HCT116 (cell line): ENCODE measurements around the gene CPA4. TPM values are rescaled to one million over a fixed set of nuclear protein-coding genes. Genes with fewer than 3 reads are reported as not detected.
A peak's percentile ranks its signal among the peaks of the same experiment; 100 is the strongest.

Experiments used
- ATAC-seq: fragments of 200-7000 bp; cut with Tn5 transposase; 2 replicates; pipeline ENCODE4 v1.9.1; 2020; ENCODE audit warnings: mild to moderate bottlenecking, moderate library complexity
- BruUV-seq: library from RNA; stranded (reverse); fragments of 400-500 nt; replicated peaks from 2 replicates; lab custom pipeline; 2021; lab: Mats Ljungman, UMichigan
- CTCF ChIA-PET: fragments of 300-600 bp; sonication (Branson Sonifier 250); formaldehyde crosslinking; loops from one replicate; lab custom pipeline; 2021; ENCODE audit warnings: antibody characterized with exemption; lab: Charles Lee
- POLR2A ChIA-PET: fragments of 300-600, 350-600 bp; sonication (Branson Sonifier 250); formaldehyde crosslinking; loops from one replicate; lab custom pipeline; 2021; ENCODE audit warnings: antibody characterized with exemption; lab: Charles Lee
- RAD21 ChIA-PET, 2 experiments: fragments of 300-600 bp; sonication (Branson Sonifier 250); formaldehyde crosslinking; loops; one replicate each; lab custom pipeline; 2023; ENCODE audit warnings: low total read pairs in 2 of 2; ENCODE audit not compliant: uncharacterized antibody in 2 of 2, unreplicated experiment in 2 of 2, low non-redundant PET in 1 of 2; lab: Charles Lee
- DNase-seq: peaks from one replicate; pipeline ENCODE4 v3.0.0-alpha.2; 2010; ENCODE audit warnings: low read depth, low spot score
- H2AFZ ChIP-seq: fragments of 200-600 bp; shearing (Covaris generic), sonication (generic); 2 replicates; pipeline ENCODE4 v1.6.1; 2017; ENCODE audit warnings: low read depth, mixed run types, mixed read lengths, antibody characterized with exemption, low read length; ENCODE audit not compliant: poor library complexity, severe bottlenecking
- H3K27ac ChIP-seq: 2 replicates; pipeline ENCODE4 v1.5.1; 2012; ENCODE audit warnings: low read depth, low read length
- H3K27me3 ChIP-seq: fragments of 200-600 bp; sonication (generic); 2 replicates; pipeline ENCODE4 v1.6.1; 2016; ENCODE audit warnings: mixed run types, low read length, mixed read lengths; ENCODE audit not compliant: insufficient read depth
- H3K36me3 ChIP-seq, 2 experiments: fragments of 200-500 bp in 1 of 2; fragments of 200-600 bp in 1 of 2; sonication (Bioruptor generic) in 1 of 2; sonication (generic) in 1 of 2; 2 replicates each; pipeline versions ENCODE4 v1.5.1 to v1.6.1; 2014 to 2016; ENCODE audit warnings: low read length in 2 of 2, inconsistent platforms in 1 of 2, mixed read lengths in 1 of 2, mixed run types in 1 of 2; ENCODE audit not compliant: insufficient read depth in 2 of 2, control insufficient read depth in 1 of 2
- H3K4me1 ChIP-seq, 2 experiments: fragments of 200-600 bp in 1 of 2; sonication (generic) in 1 of 2; 2 replicates each; pipeline versions ENCODE4 v1.5.1 to v1.6.1; 2012 to 2017; ENCODE audit warnings: low read length in 2 of 2, inconsistent platforms in 1 of 2, mild to moderate bottlenecking in 1 of 2, mixed read lengths in 1 of 2, mixed run types in 1 of 2, moderate library complexity in 1 of 2; ENCODE audit not compliant: insufficient read depth in 2 of 2, control insufficient read depth in 1 of 2
- H3K4me2 ChIP-seq: fragments of 200-600 bp; sonication (generic); 2 replicates; pipeline ENCODE4 v1.6.1; 2017; ENCODE audit warnings: mixed run types, low read length, mixed read lengths
- H3K4me3 ChIP-seq, 2 experiments: fragments of 200-600 bp in 1 of 2; sonication (generic) in 1 of 2; replicated peaks in 1 of 2; 2 replicates each; pipeline ENCODE4 v1.5.1; 2011 to 2016; ENCODE audit warnings: low read length in 2 of 2, control low read depth in 1 of 2, low read depth in 1 of 2, mild to moderate bottlenecking in 1 of 2, mixed read lengths in 1 of 2, mixed run types in 1 of 2
- H3K79me2 ChIP-seq: fragments of 200-600 bp; sonication (generic); 2 replicates; pipeline ENCODE4 v1.6.1; 2017; ENCODE audit warnings: mild to moderate bottlenecking, mixed run types, low read length, moderate library complexity, mixed read lengths; ENCODE audit not compliant: insufficient read depth
- H3K9ac ChIP-seq: fragments of 200-600 bp; sonication (generic); 2 replicates; pipeline ENCODE4 v1.6.1; 2016; ENCODE audit warnings: low read length, mixed read lengths
- H3K9me2 ChIP-seq: fragments of 200-600 bp; sonication (generic), shearing (Covaris generic); 2 replicates; pipeline ENCODE4 v1.6.1; 2017; ENCODE audit warnings: mixed run types, mild to moderate bottlenecking, moderate library complexity; ENCODE audit not compliant: insufficient read depth
- H3K9me3 ChIP-seq, 2 experiments: fragments of 200-500 bp in 1 of 2; fragments of 200-600 bp in 1 of 2; sonication (Bioruptor generic) in 1 of 2; sonication (generic) in 1 of 2; 2 replicates each; pipeline ENCODE4 v1.6.1; 2014 to 2017; ENCODE audit warnings: low read length in 2 of 2, mixed read lengths in 2 of 2, inconsistent platforms in 1 of 2, low read depth in 1 of 2, mild to moderate bottlenecking in 1 of 2, mixed run types in 1 of 2, moderate library complexity in 1 of 2; ENCODE audit not compliant: control insufficient read depth in 1 of 2, insufficient read depth in 1 of 2
- H4K20me1 ChIP-seq: fragments of 200-600 bp; sonication (generic), shearing (Covaris generic); 2 replicates; pipeline ENCODE4 v1.6.1; 2017; ENCODE audit warnings: mixed run types, mild to moderate bottlenecking, moderate library complexity; ENCODE audit not compliant: insufficient read depth
- CEBPB ChIP-seq: IDR thresholded peaks from 2 replicates; pipeline ENCODE4 v1.6.1; 2012; ENCODE audit warnings: low read depth
- EGR1 ChIP-seq: IDR thresholded peaks from 2 replicates; pipeline ENCODE4 v1.6.1; 2012; ENCODE audit warnings: low read depth
- ELF1 ChIP-seq: IDR thresholded peaks from 2 replicates; pipeline ENCODE4 v1.6.1; 2012; ENCODE audit warnings: low read depth, borderline replicate concordance
- EZH2phosphoT487 ChIP-seq: fragments of 200-600 bp; IDR thresholded peaks from 2 replicates; pipeline ENCODE4 v1.6.1; 2018; ENCODE audit warnings: antibody characterized with exemption, borderline replicate concordance
- POLR2A ChIP-seq: IDR thresholded peaks from 2 replicates; pipeline ENCODE4 v1.7.0; 2011; ENCODE audit warnings: borderline replicate concordance; ENCODE audit not compliant: insufficient read depth, insufficient read length; ENCODE audit errors: extremely low read depth
- YY1 ChIP-seq: IDR thresholded peaks from 2 replicates; pipeline ENCODE4 v1.6.1; 2011; ENCODE audit warnings: low read length, low read depth, moderate library complexity, mild to moderate bottlenecking; ENCODE audit not compliant: insufficient replicate concordance; ENCODE audit errors: extremely low read depth
- intact Hi-C: fragments of 100-400 bp; cut with micrococcal nuclease; formaldehyde crosslinking; loops from 2 replicates; pipeline ENCODE4 v1.10.0; 2022
- total RNA-seq: library from RNA; stranded (reverse); gene quantifications from one replicate; pipeline ENCODE4 v1.2.1, GENCODE V29; 2021; ENCODE audit not compliant: unreplicated experiment
- TF ChIP-seq, protein P1 (sequence below): IDR thresholded peaks from 2 replicates; pipeline ENCODE4 v1.6.1; 2012
- TF ChIP-seq, protein P2 (sequence below): IDR thresholded peaks from 2 replicates; pipeline ENCODE4 v1.6.1; 2011; ENCODE audit warnings: mild to moderate bottlenecking, low read length, moderate library complexity; ENCODE audit not compliant: insufficient replicate concordance; ENCODE audit errors: extremely low read depth

The CPA4 gene
- total RNA-seq, 1 experiment from 2014 or later, result 38.7 TPM

DNA sequence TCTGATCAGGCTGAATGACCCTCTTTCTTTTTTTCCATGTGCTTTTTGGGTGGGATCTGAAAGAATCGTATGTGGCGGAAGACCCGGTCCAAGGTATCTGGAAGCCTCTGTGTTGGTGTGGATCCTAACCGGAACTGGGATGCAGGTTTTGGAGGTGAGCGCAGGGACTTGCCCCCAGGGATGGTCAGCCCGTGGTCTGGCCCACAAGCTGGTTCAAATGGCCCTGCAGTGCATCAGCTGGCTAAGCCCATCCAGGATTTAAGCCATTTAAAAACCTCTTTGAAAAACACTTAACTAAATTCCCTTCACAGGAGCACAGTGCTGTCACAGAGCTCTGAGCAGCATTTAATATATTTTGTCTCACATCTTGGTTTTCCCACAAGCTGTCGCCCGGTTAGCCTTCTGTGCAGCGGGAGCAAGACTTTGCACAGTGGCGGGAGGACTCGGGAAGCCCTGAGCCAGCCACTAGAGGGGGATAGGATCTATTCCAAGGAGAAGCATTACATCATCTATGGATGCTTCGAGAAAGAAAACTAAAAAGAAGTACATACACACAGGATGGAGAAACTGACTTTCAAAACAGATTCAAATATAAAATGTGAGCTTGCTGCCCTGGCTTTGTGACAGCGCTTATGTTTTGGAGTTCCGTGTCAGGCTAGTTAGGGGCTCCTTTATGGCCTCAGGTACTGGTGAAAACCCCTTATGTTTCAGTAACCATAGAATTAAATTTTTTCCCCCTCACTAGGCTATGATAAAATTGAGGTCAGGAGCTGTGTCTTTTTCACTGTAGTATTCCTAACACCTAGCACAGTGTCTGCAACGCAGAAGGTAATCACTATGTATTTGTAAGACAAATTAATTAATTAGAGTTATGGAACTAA, 15.0 kb upstream of the CPA4 start (continued):
- TF ChIP-seq, protein P1, sequence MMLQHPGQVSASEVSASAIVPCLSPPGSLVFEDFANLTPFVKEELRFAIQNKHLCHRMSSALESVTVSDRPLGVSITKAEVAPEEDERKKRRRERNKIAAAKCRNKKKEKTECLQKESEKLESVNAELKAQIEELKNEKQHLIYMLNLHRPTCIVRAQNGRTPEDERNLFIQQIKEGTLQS, result peak; percentile 68; the same call in 1 of the 2 replicates

DNA sequence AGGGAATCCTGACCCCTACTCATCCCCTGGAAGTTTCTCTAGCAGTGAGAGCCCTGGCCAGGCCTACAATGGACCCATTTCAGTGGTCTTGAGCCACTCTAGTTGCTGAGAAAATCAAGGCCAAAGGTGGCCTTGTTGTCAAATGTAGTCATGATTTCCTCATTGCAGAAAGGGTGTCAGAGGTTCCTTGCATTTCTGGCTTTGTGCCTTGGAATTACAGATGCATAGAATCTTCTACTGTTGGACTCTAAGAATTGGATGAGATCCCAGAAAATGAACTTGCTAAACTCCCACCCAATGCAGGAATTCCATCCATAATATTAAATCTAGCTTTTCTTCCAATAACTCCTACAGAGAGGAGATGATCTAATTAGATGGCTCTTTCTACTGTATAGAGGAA, 14.1 kb upstream of the CPA4 start:
- RAD21 ChIA-PET, result no interaction called here
- Histone ChIP-seq H2AFZ (peak overlapping the region; percentile 95), H3K4me2 (no peak overlapping the region), H3K9me2 (no peaks in the 10 kb centered on the region), H3K9me3 (no peaks in the 10 kb centered on the region), H3K79me2 (no peaks in the 10 kb centered on the region), H4K20me1 (no peaks in the 10 kb centered on the region), H3K36me3 (no peaks in the 10 kb centered on the region), H3K4me1 (peaks cover 0 to 7% of the 10 kb centered on the region in 2 experiments; a peak in 1 of 4 replicates), H3K9ac (no peak overlapping the region), H3K27ac (no peak overlapping the region), H3K4me3 (no peak overlapping the region), H3K27me3 (no peaks in the 10 kb centered on the region)
- POLR2A ChIA-PET, result interaction anchor here (0.5 kb wide), 1 partner anchor 11 kb away, joined by 3 read pairs; no protein-coding TSS in a partner anchor
- BruUV-seq, result no TSS peak
- CTCF ChIA-PET, result interaction anchor here (0.8 to 1.4 kb wide), 2 partner anchors 8 to 479 kb away, joined by 3 to 7 read pairs; no protein-coding TSS in a partner anchor
- no peak for ATAC-seq
- intact Hi-C loops, result loop anchor here (10.0 kb wide), 1 partner anchor 206 kb away; no protein-coding TSS in a partner anchor
- DNase-seq, result no peak
- TF ChIP-seq EZH2phosphoT487 (no peak), CEBPB (no peak), YY1 (no peak), EGR1 (no peak), ELF1 (no peak), POLR2A (no peak)
- TF ChIP-seq, protein P2, sequence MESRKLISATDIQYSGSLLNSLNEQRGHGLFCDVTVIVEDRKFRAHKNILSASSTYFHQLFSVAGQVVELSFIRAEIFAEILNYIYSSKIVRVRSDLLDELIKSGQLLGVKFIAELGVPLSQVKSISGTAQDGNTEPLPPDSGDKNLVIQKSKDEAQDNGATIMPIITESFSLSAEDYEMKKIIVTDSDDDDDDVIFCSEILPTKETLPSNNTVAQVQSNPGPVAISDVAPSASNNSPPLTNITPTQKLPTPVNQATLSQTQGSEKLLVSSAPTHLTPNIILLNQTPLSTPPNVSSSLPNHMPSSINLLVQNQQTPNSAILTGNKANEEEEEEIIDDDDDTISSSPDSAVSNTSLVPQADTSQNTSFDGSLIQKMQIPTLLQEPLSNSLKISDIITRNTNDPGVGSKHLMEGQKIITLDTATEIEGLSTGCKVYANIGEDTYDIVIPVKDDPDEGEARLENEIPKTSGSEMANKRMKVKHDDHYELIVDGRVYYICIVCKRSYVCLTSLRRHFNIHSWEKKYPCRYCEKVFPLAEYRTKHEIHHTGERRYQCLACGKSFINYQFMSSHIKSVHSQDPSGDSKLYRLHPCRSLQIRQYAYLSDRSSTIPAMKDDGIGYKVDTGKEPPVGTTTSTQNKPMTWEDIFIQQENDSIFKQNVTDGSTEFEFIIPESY, result no peak
